GM12878 (cell line): Measurements from ENCODE around the gene PSPC1. TPM values are rescaled to one million over a fixed set of nuclear protein-coding genes. Genes with fewer than 3 reads are reported as not detected.

Experiments
- ATAC-seq: fragments of 200-7000 bp; cut with Tn5 transposase; 3 replicates; pipeline ENCODE4 v1.9.1; 2020; ENCODE audit warnings: mild to moderate bottlenecking, moderate library complexity
- BruUV-seq: library from RNA; stranded (reverse); fragments of 400-500 nt; replicated peaks from 2 replicates; lab custom pipeline; 2021; lab: Mats Ljungman, UMichigan
- CTCF ChIA-PET: fragments of 300-600 bp; sonication (Branson Sonifier 250); formaldehyde crosslinking; extraction: SDS; loops from one replicate; lab custom pipeline; 2021; ENCODE audit warnings: inconsistent platforms; lab: Yijun Ruan, JAX
- POLR2A ChIA-PET: fragments of 350-600 bp; formaldehyde crosslinking; extraction: SDS; loops from one replicate; lab custom pipeline; 2021; ENCODE audit warnings: inconsistent platforms; lab: Charles Lee
- RAD21 ChIA-PET: fragments of 300-600 bp; sonication (Branson Sonifier 250); formaldehyde crosslinking; loops from one replicate; lab custom pipeline; 2023; ENCODE audit warnings: antibody characterized with exemption; ENCODE audit not compliant: unreplicated experiment; lab: Charles Lee
- SMC1A ChIA-PET: fragments of 300-600 bp; sonication (Branson Sonifier 250); formaldehyde crosslinking; loops from one replicate; lab custom pipeline; 2023; ENCODE audit not compliant: unreplicated experiment, uncharacterized antibody; lab: Charles Lee
- DNase-seq: peaks from one replicate; pipeline ENCODE4 v3.0.0-alpha.2; 2011; ENCODE audit warnings: low read depth, low spot score
- FAIRE-seq: peaks from 3 replicates; lab custom pipeline; 2011; peaks lifted over from hg19 to GRCh38; lab: Jason Lieb, UNC
- H2AFZ ChIP-seq: 2 replicates; pipeline ENCODE4 v1.6.0; 2011; ENCODE audit warnings: low read depth, low read length, control low read depth; ENCODE audit not compliant: control insufficient read depth
- H3K27ac ChIP-seq: 2 replicates; pipeline ENCODE4 v1.5.1; 2011; ENCODE audit warnings: control low read depth; ENCODE audit not compliant: control insufficient read depth, insufficient read depth
- H3K27me3 ChIP-seq, 2 experiments: replicated peaks in 1 of 2; 2 replicates each; pipeline versions ENCODE4 v1.6.0 to v1.6.1; 2011; ENCODE audit warnings: low read length in 1 of 2; ENCODE audit not compliant: control insufficient read depth in 2 of 2, insufficient read depth in 2 of 2
- H3K36me3 ChIP-seq, 2 experiments: 2 replicates each; pipeline ENCODE4 v1.5.1; 2011; ENCODE audit warnings: low read length in 1 of 2; ENCODE audit not compliant: control insufficient read depth in 2 of 2, insufficient read depth in 2 of 2
- H3K4me1 ChIP-seq: 2 replicates; pipeline ENCODE4 v1.6.1; 2011; ENCODE audit warnings: mild to moderate bottlenecking, low read length, moderate library complexity, mixed read lengths; ENCODE audit not compliant: control insufficient read depth, insufficient read depth
- H3K4me2 ChIP-seq: 2 replicates; pipeline ENCODE4 v1.6.0; 2011; ENCODE audit warnings: control low read depth; ENCODE audit not compliant: control insufficient read depth, insufficient read depth
- H3K4me3 ChIP-seq: fragments of 200-600 bp; sonication (generic); 2 replicates; pipeline ENCODE4 v1.5.1; 2016
- H3K79me2 ChIP-seq: 2 replicates; pipeline ENCODE4 v1.6.0; 2011; ENCODE audit warnings: low read length; ENCODE audit not compliant: control insufficient read depth, insufficient read depth
- H3K9ac ChIP-seq: 2 replicates; pipeline ENCODE4 v1.8.0; 2011; ENCODE audit warnings: low read length, control low read depth, mixed read lengths; ENCODE audit not compliant: control insufficient read depth, insufficient read depth
- H3K9me3 ChIP-seq: replicated peaks from 3 replicates; pipeline ENCODE4 v1.5.1; 2011; ENCODE audit warnings: mild to moderate bottlenecking, low read length; ENCODE audit not compliant: control insufficient read depth, insufficient read depth
- H4K20me1 ChIP-seq: 2 replicates; pipeline ENCODE4 v1.6.0; 2011; ENCODE audit not compliant: control insufficient read depth, insufficient read depth
- EGR1 ChIP-seq, 2 experiments: IDR thresholded peaks; 1 replicate in 1 of 2; 2 replicates in 1 of 2; pipeline ENCODE4 v1.6.1; 2011 to 2012; ENCODE audit warnings: low read depth in 2 of 2, low read length in 2 of 2, borderline replicate concordance in 1 of 2, mild to moderate bottlenecking in 1 of 2, moderate library complexity in 1 of 2
- EZH2 ChIP-seq: IDR thresholded peaks from 2 replicates; pipeline ENCODE4 v1.6.1; 2012; ENCODE audit warnings: low read depth, mild to moderate bottlenecking, control low read depth, inconsistent platforms, low read length, borderline replicate concordance; ENCODE audit not compliant: control insufficient read depth
- FOXK2 ChIP-seq: fragments of 450-650 bp; IDR thresholded peaks from 2 replicates; pipeline ENCODE4 v1.6.1; 2017; ENCODE audit warnings: mild to moderate bottlenecking, moderate library complexity
- MYC ChIP-seq: IDR thresholded peaks from 2 replicates; pipeline ENCODE4 v1.6.1; 2011; ENCODE audit warnings: mild to moderate bottlenecking, low read length, moderate library complexity, inconsistent platforms; ENCODE audit not compliant: insufficient read depth, insufficient replicate concordance, insufficient read length, severe bottlenecking
- PBX3 ChIP-seq: IDR thresholded peaks from 2 replicates; pipeline ENCODE4 v1.6.1; 2011; ENCODE audit warnings: mild to moderate bottlenecking, low read depth, low read length, moderate library complexity; ENCODE audit not compliant: insufficient replicate concordance
- PML ChIP-seq: IDR thresholded peaks from 2 replicates; pipeline ENCODE4 v1.6.1; 2012; ENCODE audit warnings: low read length, inconsistent platforms
- RCOR1 ChIP-seq: conservative IDR thresholded peaks from 2 replicates; pipeline ENCODE4 v1.6.1; 2012; ENCODE audit warnings: low read depth, low read length, improper control_type of control experiment
- WGBS: methylation state at CpG from one replicate; pipeline ENCODE4 v1.1.6; 2016; ENCODE audit warnings: low lambda C conversion rate; ENCODE audit not compliant: insufficient replicate concordance, insufficient coverage; ENCODE audit errors: missing lambda C conversion rate; 5-methylcytosine and 5-hydroxymethylcytosine counted together
- in situ Hi-C: fragments of 300-500 bp; cut with MboI; formaldehyde crosslinking; loops from 9 replicates; pipeline ENCODE4 v1.14.3; 2018; ENCODE audit warnings: mixed read lengths
- intact Hi-C: fragments of 100-400 bp; cut with micrococcal nuclease; formaldehyde crosslinking; loops from one replicate; pipeline ENCODE4 v1.14.2; 2022; ENCODE audit not compliant: unreplicated experiment
- polyA plus RNA-seq, 11 experiments: library from polyadenylated mRNA; depleted of rRNA in 4 of 11; unstranded in 6 of 11; stranded (reverse) in 5 of 11; fragments of >200 nt; fragmentation: Nextera tagmentation in 4 of 11; fragmentation: Illumina TruSeq in 1 of 11; extraction: Ambion mirVana in 4 of 11; extraction: Trizol in 1 of 11; gene quantifications; 1 replicate in 1 of 11; 2 replicates in 10 of 11; pipeline versions ENCODE4 v1.2.1 to v1.2.3, GENCODE V29; 2011 to 2016; ENCODE audit warnings: inconsistent platforms in 2 of 11, missing spikeins in 2 of 11, low read depth in 1 of 11
- total RNA-seq, 4 experiments: library from RNA; depleted of rRNA in 3 of 4; stranded (reverse); fragments of >200 nt in 3 of 4; fragmentation: Illumina TruSeq in 1 of 4; extraction: Trizol in 1 of 4; gene quantifications; 2 replicates each; pipeline versions ENCODE4 v1.2.1 to v1.2.3, GENCODE V29; 2013 to 2021

PSPC1 gene
- total and polyA plus RNA-seq, 10 of the 15 experiments (the other 5 are each of a cell fraction or from before 2014, with no cell fraction given): 17.7 to 76.3 (median 66.8) TPM

- DNase-seq (no peak), FAIRE-seq (no peak), ATAC-seq (no peak)
- Histone ChIP-seq H3K9me3 (no peaks in the 10 kb centered on the region), H3K4me2 (no peak overlapping the region), H3K4me3 (no peak overlapping the region), H3K27me3 (no peaks in the 10 kb centered on the region), H3K27ac (no peak overlapping the region), H3K9ac (no peak overlapping the region), H2AFZ (no peak overlapping the region), H3K36me3 (peaks cover 0 to 3% of the 10 kb centered on the region in 2 experiments; a peak in 1 of 4 replicates), H3K79me2 (no peaks in the 10 kb centered on the region), H3K4me1 (no peaks in the 10 kb centered on the region), H4K20me1 (no peaks in the 10 kb centered on the region)
- ChIA-PET POLR2A (interaction anchor here (0.6 kb wide), 1 partner anchor 162 kb away, joined by 3 read pairs; no protein-coding TSS in a partner anchor), CTCF (no interaction called here), RAD21 (no interaction called here), SMC1A (no interaction called here)
- in situ Hi-C loops: no loop called here
- TF ChIP-seq RCOR1 (no peak), EZH2 (no peak), PML (no peak), PBX3 (no peak), EGR1 (IDR thresholded peaks at IDR 0.05; ENCODE audit: borderline replicate concordance in 1 of 2, low read depth in 2 of 2, low read length in 2 of 2) (no peak), MYC (no peak), FOXK2 (no peak)
- no TSS peak for BruUV-seq
- 74% methylated on average over 2 of the region's 2 CpGs for WGBS
- intact Hi-C loops: no loop called here
Measured at GRCh38 chr13:19681517-19681916, 101.2 kb downstream of the PSPC1 start.
